T-helper 1 cell treated with Interleukin-12 subunit alpha and Interleukin-12 subunit beta and Interleukin-4 antibody, amounts not matched to agents 30 μg/mL and 1 μg/mL, for 36 hours (primary cell): ENCODE measurements around the gene SLC6A11.

ENCODE experiments used
- H3K27ac Mint-ChIP-seq: one replicate; pipeline ENCODE4 v1.8.0; 2021; ENCODE audit warnings: mild to moderate bottlenecking, mixed read lengths
- H3K27me3 Mint-ChIP-seq: one replicate; pipeline ENCODE4 v1.8.0; 2021; ENCODE audit warnings: low read depth, mixed read lengths
- H3K36me3 Mint-ChIP-seq: one replicate; pipeline ENCODE4 v1.8.0; 2021; ENCODE audit warnings: low read depth, mixed read lengths
- H3K4me1 Mint-ChIP-seq: one replicate; pipeline ENCODE4 v1.8.0; 2021; ENCODE audit warnings: low read depth, mixed read lengths
- H3K4me3 Mint-ChIP-seq: one replicate; pipeline ENCODE4 v1.8.0; 2021; ENCODE audit warnings: mild to moderate bottlenecking, moderate library complexity, mixed read lengths
- H3K9me3 Mint-ChIP-seq: one replicate; pipeline ENCODE4 v1.8.0; 2021; ENCODE audit warnings: mixed read lengths

Gene SLC6A11

DNA sequence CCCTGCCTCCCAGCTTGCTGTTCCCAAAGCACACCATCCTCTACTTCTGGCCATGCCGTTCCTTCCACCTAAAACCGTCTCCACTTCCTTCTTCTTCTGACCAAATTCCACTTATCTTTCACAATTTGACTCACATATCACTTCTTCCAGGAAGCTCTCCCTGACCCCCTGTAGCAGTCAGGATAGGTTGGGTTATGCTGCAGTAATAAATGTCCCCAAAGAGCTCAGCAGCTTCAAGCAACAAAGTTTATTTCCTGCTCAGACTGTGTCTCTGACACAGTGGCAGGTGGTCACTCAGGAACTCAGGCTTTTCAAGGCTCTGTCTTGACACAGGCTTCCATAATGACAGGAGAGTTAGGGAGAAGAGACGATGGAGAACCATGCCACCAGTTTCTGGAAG lies 27.4 kb downstream of the SLC6A11 start:
- Mint-ChIP-seq H3K9me3 (no peaks in the 10 kb centered on the region), H3K27ac (no peak overlapping the region), H3K4me3 (no peak overlapping the region), H3K27me3 (no peaks in the 10 kb centered on the region), H3K36me3 (no peaks in the 10 kb centered on the region), H3K4me1 (no peaks in the 10 kb centered on the region)

DNA sequence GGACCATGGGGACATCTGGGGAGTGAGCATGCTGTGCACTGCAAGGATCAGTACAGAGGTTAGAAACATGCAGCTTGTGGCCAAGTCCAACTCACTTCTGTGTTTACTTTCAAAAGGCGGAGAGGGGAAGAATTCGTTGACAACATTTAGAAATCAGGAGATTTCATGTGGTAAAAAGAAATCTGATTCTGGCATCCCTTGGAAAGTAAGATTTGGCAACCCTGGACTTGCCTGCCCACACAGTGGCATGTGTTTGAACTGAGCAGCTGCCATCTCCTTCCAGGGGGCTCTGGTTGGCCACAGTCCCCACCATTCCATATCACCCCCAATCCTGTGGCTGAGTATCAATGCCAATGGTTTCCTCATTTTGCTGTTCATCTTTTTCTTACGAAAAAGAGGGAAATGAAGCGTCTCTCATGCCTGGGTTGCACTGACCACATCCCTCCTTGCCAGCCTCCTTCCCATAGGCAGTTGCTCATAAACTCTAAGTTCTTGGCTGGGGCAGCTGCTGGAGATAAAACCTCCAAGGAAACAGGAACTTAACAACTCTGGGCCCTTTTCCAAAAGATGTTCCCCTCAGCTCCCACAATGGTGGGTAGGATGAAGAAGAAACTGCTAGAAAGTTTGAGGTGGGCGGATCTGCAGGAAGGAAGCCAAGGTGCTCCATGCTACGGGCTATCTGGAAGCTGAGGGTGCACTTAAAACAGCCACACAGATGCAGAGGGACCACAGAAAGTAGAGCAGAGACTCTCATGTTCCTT lies 29.2 kb downstream of the SLC6A11 start:
- Mint-ChIP-seq H3K36me3 (no peaks in the 10 kb centered on the region), H3K4me1 (no peaks in the 10 kb centered on the region), H3K27ac (no peak overlapping the region), H3K27me3 (peaks cover 2% of the 10 kb centered on the region), H3K4me3 (no peak overlapping the region), H3K9me3 (no peaks in the 10 kb centered on the region)

DNA sequence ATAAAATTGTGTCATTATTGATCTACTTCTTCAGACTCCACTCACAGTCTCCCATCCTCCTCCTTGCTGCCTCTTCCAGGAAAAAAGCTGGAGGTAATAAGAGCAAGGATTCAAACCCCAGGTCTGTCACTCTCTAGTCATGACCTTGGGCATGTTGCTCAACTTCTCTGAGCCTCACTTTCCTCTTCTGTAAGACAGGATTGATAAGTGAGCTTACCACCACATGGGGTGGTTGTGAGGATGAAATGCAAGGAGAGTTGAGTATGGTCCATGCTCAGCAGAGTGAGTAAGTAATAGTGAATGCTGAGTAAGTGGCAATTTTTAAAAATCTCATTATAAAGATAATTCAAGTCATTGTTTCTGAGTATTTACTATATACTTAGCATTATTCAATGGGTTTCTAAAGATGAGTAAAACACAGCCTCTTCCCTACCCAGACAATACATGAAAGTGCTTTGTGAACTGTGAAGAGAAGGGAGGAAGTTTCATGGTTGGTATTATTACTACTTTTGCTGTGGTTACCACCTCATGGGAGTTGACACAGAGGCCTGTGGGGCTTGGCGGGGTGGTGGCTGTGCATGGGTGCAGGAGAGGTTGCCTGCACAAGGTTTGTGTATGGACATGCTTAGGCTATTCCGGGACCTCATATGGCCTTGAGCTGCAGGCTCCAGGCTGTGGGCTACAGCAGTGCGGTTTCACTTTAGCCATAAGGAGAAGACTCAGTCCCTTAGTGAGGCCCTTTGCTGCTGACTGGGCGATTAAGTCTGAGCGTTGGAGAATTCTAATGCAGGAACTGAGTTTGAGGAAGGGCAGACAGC lies 30.0 kb downstream of the SLC6A11 start:
- Mint-ChIP-seq H3K36me3 (no peaks in the 10 kb centered on the region), H3K27me3 (peaks cover 2% of the 10 kb centered on the region), H3K27ac (no peak overlapping the region), H3K4me1 (no peaks in the 10 kb centered on the region), H3K4me3 (no peak overlapping the region), H3K9me3 (no peaks in the 10 kb centered on the region)

DNA sequence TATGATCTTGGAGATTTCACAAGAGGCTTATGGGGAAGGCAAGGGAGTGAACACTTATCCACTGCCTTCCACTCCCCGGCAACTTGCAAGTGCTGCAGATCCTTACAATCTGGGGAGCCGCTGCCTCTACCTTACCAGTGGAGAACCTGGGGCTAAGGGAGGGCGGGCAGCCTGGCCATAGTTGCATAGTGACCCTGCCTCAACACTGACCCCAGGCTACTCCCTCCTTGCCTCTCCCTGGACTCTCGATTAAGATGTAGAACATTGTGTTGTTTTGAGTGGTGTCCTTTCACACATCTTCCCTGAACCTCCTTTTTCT lies 30.6 kb downstream of the SLC6A11 start:
- H3K27ac Mint-ChIP-seq = no peak overlapping the region
- no peaks in the 10 kb centered on the region for H3K4me1 Mint-ChIP-seq
- no peaks in the 10 kb centered on the region for H3K36me3 Mint-ChIP-seq
- peaks cover 2% of the 10 kb centered on the region for H3K27me3 Mint-ChIP-seq
- no peak overlapping the region for H3K4me3 Mint-ChIP-seq
- no peaks in the 10 kb centered on the region for H3K9me3 Mint-ChIP-seq

DNA sequence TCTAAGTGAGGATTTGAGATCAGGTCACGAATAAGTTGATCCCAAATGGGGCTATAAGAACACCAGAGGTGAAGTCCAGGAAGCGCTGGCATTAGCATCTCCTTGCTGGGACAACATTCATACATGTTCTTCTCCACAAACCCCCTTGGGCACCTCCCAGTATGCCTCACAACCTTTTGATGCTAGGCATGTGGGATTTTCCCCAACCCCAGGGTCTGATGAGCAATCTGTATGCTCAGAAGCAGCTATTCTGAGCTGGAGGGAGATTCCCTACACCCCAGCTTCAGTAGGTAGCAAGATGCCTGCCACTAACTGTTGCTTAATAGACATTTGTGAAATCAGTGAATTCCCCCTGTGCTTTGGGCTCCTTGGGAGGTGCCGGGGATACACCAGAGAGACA lies 32.2 kb downstream of the SLC6A11 start:
- Mint-ChIP-seq H3K27me3 (peaks cover 2% of the 10 kb centered on the region), H3K4me1 (no peaks in the 10 kb centered on the region), H3K9me3 (no peaks in the 10 kb centered on the region), H3K27ac (no peak overlapping the region), H3K36me3 (no peaks in the 10 kb centered on the region), H3K4me3 (no peak overlapping the region)

DNA sequence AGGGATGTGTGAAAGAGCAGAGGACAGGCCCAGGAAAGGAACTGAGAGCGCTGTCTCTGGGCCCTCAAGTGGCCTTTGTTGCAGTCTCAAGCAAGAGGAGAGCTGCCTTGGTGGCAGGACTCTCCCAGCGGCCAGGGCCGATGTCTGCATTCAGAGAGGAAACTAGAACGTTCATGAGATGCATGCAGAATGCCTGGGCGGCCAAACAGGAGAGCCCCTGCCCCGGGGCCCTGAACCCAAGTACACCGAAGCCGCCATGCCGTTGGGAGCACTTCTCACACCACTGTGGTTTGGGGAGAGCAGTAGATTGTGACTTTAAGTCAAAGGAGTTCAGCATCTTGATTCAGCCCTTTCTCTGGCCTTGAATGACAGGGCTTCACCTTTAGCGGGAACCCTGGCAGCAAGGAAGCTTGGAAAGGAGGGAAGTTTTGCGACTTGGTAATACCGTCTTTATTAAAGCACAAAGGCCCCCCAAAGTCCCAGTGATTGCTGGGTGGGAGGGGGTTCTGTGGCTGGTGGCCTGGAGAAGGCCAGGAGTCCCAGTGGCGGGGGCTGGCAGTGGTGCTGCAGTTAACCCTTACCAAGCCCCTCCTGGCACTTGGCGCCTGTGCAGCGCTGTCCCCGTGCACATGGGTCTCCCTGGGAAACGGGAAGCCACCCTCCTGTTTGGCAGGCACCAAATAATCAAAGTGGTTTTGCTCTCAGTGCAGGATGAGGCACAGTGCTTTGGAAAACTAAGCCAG lies 36.2 kb downstream of the SLC6A11 start:
- no peak overlapping the region for H3K4me3 Mint-ChIP-seq
- H3K36me3 Mint-ChIP-seq = no peaks in the 10 kb centered on the region
- no peak overlapping the region for H3K27ac Mint-ChIP-seq
- H3K9me3 Mint-ChIP-seq = no peaks in the 10 kb centered on the region
- no peaks in the 10 kb centered on the region for H3K4me1 Mint-ChIP-seq
- H3K27me3 Mint-ChIP-seq = peaks cover 2% of the 10 kb centered on the region

DNA sequence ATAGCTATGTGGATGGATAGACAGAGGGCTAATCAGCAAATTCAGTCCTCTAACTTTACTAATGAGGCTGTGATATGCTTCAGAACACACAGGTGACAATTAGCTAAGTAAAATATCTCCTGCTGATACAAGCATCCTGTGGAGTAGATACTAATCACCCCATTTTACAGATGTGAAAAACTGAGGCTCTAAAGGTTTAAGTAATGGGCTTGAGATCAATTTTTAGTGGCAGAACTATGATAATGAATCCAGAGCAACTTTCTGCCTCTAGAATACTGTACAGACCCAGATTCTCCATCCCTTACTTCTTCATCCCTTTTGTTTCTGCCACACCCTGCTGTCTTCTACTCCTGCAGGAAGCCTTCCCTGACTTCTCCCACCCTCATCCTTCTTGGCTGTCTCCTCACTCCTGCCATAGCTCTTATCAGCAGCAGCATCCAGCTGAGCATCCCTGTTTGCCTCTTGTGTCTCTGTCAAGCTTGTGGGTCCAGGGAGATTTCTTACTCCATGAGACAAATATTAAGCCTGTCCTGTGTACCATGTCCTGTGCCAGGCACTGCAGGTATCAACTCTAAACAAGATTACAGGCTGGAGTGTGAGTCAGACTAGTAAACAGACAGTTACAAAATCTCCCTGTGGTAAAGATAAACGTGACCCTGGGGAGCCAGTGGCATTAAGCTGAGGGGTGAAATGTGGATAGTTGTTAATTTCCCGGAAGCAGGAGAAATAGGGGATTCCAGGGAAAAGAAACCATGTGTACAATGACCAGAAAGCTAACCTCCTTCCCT lies 39.2 kb downstream of the SLC6A11 start:
- Mint-ChIP-seq H3K4me3 (no peak overlapping the region), H3K4me1 (no peaks in the 10 kb centered on the region), H3K9me3 (no peaks in the 10 kb centered on the region), H3K27ac (no peak overlapping the region), H3K36me3 (no peaks in the 10 kb centered on the region), H3K27me3 (peaks cover 2% of the 10 kb centered on the region)

DNA sequence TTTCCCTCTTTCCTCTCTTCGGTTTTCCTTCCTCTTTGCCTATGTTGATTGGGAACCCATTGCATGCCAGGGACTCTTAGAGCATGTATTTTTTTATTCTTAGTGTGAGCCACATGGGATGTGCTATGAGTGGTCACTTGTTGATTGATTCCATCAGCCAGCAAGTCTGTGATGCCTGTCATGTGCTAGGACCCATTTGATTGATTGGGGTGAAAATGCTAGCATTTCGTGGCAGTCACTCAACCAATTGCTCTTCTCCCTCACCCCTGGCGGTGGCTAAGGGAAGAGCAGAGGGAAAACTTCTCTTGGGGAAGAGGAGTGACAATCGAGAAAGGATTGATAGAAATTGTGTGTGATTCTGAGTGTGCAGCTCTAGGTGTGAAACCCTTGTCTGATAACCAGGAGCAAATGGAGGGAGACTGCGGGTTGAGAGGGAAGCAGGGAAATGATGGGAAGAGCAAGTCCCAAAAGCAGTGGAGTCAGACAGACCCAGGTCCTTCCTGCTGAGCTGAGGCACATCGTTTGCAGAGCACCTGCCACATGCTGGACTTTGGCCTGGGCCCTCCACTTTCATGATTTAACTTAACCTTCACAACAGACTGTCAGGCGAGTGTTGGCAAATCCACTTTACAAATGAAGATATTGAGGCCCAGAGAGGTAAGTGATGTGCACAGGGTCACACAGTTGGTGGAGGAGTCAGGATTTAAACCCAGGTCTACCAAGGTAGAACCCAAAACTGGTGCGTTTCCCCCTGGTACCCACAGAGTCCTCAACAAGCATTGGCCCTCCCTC lies 40.0 kb downstream of the SLC6A11 start:
- no peaks in the 10 kb centered on the region for H3K9me3 Mint-ChIP-seq
- H3K36me3 Mint-ChIP-seq = no peaks in the 10 kb centered on the region
- H3K4me3 Mint-ChIP-seq = no peak overlapping the region
- no peaks in the 10 kb centered on the region for H3K4me1 Mint-ChIP-seq
- no peak overlapping the region for H3K27ac Mint-ChIP-seq
- H3K27me3 Mint-ChIP-seq = peaks cover 7% of the 10 kb centered on the region

DNA sequence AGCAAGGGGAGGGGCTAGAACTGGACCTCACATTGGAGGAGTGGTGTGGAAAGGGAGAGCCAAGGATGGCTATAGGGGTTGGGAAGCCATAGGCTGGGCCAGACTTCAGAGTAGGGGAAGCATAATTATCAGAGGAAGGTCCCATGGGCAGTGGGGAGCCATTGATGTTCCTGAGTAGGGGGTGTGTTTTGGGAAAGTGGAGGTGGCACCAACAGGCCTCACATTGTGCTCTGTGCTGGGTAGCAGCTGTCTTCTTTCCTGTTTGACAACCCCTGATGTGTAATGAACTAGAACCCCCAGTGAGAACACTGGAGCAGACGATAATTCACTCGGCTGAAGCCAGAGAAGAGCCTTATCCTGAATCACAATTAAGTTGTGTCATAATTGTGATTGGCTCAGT lies 41.2 kb downstream of the SLC6A11 start:
- peaks cover 7% of the 10 kb centered on the region for H3K27me3 Mint-ChIP-seq
- no peak overlapping the region for H3K4me3 Mint-ChIP-seq
- H3K4me1 Mint-ChIP-seq = no peaks in the 10 kb centered on the region
- H3K36me3 Mint-ChIP-seq = no peaks in the 10 kb centered on the region
- no peak overlapping the region for H3K27ac Mint-ChIP-seq
- no peaks in the 10 kb centered on the region for H3K9me3 Mint-ChIP-seq

DNA sequence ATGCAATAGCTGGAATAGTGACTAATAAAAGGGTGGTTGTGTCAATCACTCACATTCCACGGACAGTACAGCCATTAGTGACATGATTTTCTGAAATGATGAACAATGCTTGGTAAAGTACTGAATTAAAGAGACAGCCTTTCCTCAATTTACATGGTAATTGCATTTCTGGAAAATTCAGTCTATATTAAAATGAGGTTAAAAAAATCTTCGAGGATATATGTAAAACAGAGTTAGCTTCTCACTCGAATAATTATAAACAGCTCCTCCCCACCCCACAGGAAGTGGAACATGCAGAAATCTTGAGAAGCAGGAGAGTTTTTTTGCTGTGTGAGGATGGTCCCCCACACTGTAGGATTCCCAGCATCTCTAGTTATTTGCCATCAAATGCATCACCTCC lies 42.1 kb downstream of the SLC6A11 start:
- H3K4me1 Mint-ChIP-seq = no peaks in the 10 kb centered on the region
- H3K27ac Mint-ChIP-seq = no peak overlapping the region
- H3K27me3 Mint-ChIP-seq = peaks cover 7% of the 10 kb centered on the region
- no peaks in the 10 kb centered on the region for H3K36me3 Mint-ChIP-seq
- no peak overlapping the region for H3K4me3 Mint-ChIP-seq
- H3K9me3 Mint-ChIP-seq = no peaks in the 10 kb centered on the region

DNA sequence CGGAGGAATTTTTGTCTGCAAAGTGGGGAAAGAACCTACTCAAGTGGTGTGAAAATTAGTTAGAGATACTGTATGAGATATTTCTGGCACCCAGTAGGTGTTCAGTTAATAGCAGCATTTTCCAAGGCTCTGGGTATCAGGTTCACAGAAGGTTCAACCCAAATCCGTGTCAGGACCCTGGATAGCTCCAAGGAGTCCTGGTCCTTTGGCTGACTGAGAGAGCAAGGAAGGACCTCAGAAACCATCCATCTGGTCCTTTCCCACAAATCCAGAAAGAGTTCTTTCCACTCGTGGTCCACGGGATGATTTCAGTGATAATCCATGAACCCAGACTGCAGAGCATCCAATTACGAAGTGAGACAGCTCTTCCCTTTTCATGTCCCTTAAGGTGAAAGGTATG lies 51.4 kb downstream of the SLC6A11 start:
- H3K36me3 Mint-ChIP-seq = no peaks in the 10 kb centered on the region
- no peaks in the 10 kb centered on the region for H3K4me1 Mint-ChIP-seq
- no peaks in the 10 kb centered on the region for H3K9me3 Mint-ChIP-seq
- no peak overlapping the region for H3K4me3 Mint-ChIP-seq
- H3K27me3 Mint-ChIP-seq = no peaks in the 10 kb centered on the region
- H3K27ac Mint-ChIP-seq = no peak overlapping the region

DNA sequence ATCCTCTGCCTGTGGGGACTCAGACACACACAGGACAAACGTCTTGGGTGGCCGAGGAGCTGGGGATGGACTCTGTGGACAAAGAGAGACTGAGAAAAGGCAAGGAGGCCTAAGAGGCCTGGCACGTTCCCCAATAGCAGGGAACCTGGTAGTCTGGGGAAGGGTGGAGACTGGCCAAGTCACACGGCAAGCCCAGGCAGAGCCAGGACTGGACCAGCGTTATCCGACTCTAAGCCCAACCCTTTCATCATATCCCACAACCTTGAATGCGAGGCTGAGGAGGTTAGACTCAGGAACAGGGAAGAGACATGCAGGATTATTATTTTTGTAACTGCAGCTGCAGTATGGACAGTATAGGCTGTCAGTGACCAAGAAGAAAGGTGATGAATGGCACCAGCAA lies 53.4 kb downstream of the SLC6A11 start:
- no peaks in the 10 kb centered on the region for H3K27me3 Mint-ChIP-seq
- H3K4me1 Mint-ChIP-seq = no peaks in the 10 kb centered on the region
- no peak overlapping the region for H3K4me3 Mint-ChIP-seq
- no peaks in the 10 kb centered on the region for H3K36me3 Mint-ChIP-seq
- no peak overlapping the region for H3K27ac Mint-ChIP-seq
- H3K9me3 Mint-ChIP-seq = no peaks in the 10 kb centered on the region

DNA sequence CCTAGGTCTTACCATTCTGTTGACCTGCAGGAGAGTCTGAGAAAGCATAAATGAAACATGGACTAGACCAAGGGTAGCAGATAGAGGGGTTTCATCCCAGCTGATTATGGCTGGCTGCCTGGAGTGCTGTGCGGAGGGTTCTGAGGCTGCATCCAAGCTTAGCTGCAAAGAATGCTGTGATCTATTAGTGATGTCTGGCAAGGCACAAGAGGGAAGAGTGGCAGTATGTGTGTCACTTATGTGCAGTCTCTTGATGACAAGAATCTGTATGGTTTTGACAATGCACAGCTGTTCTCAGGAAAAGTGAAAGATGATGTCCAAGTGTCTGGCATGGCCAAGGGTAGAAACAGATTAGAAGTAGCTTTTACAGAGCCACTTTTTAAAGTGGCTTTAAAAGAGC lies 54.3 kb downstream of the SLC6A11 start:
- Mint-ChIP-seq H3K4me3 (no peak overlapping the region), H3K9me3 (no peaks in the 10 kb centered on the region), H3K36me3 (no peaks in the 10 kb centered on the region), H3K27me3 (no peaks in the 10 kb centered on the region), H3K4me1 (no peaks in the 10 kb centered on the region), H3K27ac (no peak overlapping the region)

DNA sequence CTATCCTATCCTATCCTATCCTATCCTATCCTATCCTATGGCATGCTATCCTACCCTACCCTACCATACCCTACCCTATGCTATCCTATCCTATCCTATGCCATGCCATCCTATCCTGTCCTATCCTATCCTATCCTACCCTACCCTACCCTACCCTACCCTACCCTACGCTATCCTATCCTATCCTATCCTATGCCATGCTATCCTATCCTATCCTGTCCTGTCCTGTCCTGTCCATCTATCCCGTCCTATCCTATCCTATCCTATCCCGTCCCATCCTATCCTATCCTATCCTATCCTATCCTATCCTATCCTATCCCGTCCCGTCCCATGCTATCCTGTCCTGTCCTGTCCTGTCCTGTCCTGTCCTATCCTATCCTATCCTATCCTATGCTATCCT lies 57.4 kb downstream of the SLC6A11 start:
- Mint-ChIP-seq H3K27me3 (no peaks in the 10 kb centered on the region), H3K36me3 (no peaks in the 10 kb centered on the region), H3K4me1 (no peaks in the 10 kb centered on the region), H3K27ac (no peak overlapping the region), H3K9me3 (no peaks in the 10 kb centered on the region), H3K4me3 (no peak overlapping the region)
